CD14-positive monocyte (primary cell): ENCODE measurements around the gene LRP8. TPM values are rescaled to one million over a fixed set of nuclear protein-coding genes. Genes with fewer than 3 reads are reported as not detected.

ENCODE experiments used
- DNase-seq, 3 donors: peaks; one replicate each; pipeline ENCODE4 v3.0.0-alpha.2; 2011 to 2022
- H2AFZ ChIP-seq: 2 replicates; pipeline ENCODE4 v1.6.0; 2012; ENCODE audit warnings: mild to moderate bottlenecking, low read depth, low read length, inconsistent platforms; ENCODE audit not compliant: insufficient read depth, poor library complexity, severe bottlenecking
- H3K27ac ChIP-seq, 2 donors: 1 replicate in 1 of 2; 2 replicates in 1 of 2; pipeline ENCODE4 v1.5.1; 2012 to 2013; ENCODE audit warnings: low read length in 2 of 2, control low read depth in 1 of 2, inconsistent platforms in 1 of 2, low read depth in 1 of 2, mild to moderate bottlenecking in 1 of 2
- H3K27me3 ChIP-seq, 2 donors: one replicate each; pipeline versions ENCODE4 v1.6.0 to v1.6.1; 2011 to 2013; ENCODE audit warnings: low read length in 2 of 2; ENCODE audit not compliant: control insufficient read depth in 2 of 2, insufficient read depth in 2 of 2
- H3K36me3 ChIP-seq, 2 donors: replicated peaks in 1 of 2; 1 replicate in 1 of 2; 2 replicates in 1 of 2; pipeline versions ENCODE4 v1.5.1 to v1.6.1; 2012 to 2013; ENCODE audit warnings: low read length in 2 of 2, control low read depth in 1 of 2, inconsistent platforms in 1 of 2, mild to moderate bottlenecking in 1 of 2; ENCODE audit not compliant: insufficient read depth in 2 of 2, control insufficient read depth in 1 of 2
- H3K4me1 ChIP-seq, 2 donors: 1 replicate in 1 of 2; 2 replicates in 1 of 2; pipeline versions ENCODE4 v1.5.1 to v1.6.1; 2012 to 2013; ENCODE audit warnings: low read length in 2 of 2, control low read depth in 1 of 2, inconsistent platforms in 1 of 2, mild to moderate bottlenecking in 1 of 2, moderate library complexity in 1 of 2; ENCODE audit not compliant: insufficient read depth in 2 of 2, control insufficient read depth in 1 of 2
- H3K4me2 ChIP-seq: replicated peaks from 2 replicates; pipeline ENCODE3; 2012; ENCODE audit warnings: low read length, moderate library complexity, mild to moderate bottlenecking; ENCODE audit not compliant: poor library complexity, severe bottlenecking; ENCODE audit errors: extremely low read depth
- H3K4me3 ChIP-seq, 3 experiments: fragments of 200-600 bp in 1 of 3; sonication (generic) in 1 of 3; replicated peaks in 1 of 3; 1 replicate in 2 of 3; 2 replicates in 1 of 3; pipeline ENCODE4 v1.5.1; 2011 to 2013; ENCODE audit warnings: low read length in 3 of 3, mild to moderate bottlenecking in 3 of 3, control low read depth in 2 of 3, low read depth in 2 of 3, inconsistent platforms in 1 of 3, moderate library complexity in 1 of 3
- H3K79me2 ChIP-seq: 2 replicates; pipeline ENCODE4 v1.6.0; 2012; ENCODE audit warnings: mild to moderate bottlenecking, control low read depth, inconsistent platforms, low read length, moderate library complexity; ENCODE audit not compliant: insufficient read depth
- H3K9ac ChIP-seq: 2 replicates; pipeline ENCODE4 v1.6.0; 2017; ENCODE audit warnings: low read length, mild to moderate bottlenecking; ENCODE audit not compliant: insufficient read depth, poor library complexity, severe bottlenecking
- H3K9me3 ChIP-seq, 2 donors: replicated peaks in 1 of 2; 1 replicate in 1 of 2; 2 replicates in 1 of 2; pipeline versions ENCODE4 v1.5.1 to v1.6.1; 2012 to 2013; ENCODE audit warnings: low read length in 2 of 2, control low read depth in 1 of 2; ENCODE audit not compliant: control insufficient read depth in 1 of 2, insufficient read depth in 1 of 2
- H4K20me1 ChIP-seq: 2 replicates; pipeline ENCODE4 v1.6.0; 2012; ENCODE audit warnings: mild to moderate bottlenecking, low read length, control low read depth, moderate library complexity; ENCODE audit not compliant: insufficient read depth
- H3K27ac Mint-ChIP-seq, 7 donors: one replicate each; pipeline ENCODE4 v1.8.0; 2020; ENCODE audit warnings: mild to moderate bottlenecking in 7 of 7, mixed read lengths in 7 of 7, moderate library complexity in 6 of 7, inconsistent platforms in 2 of 7
- H3K27me3 Mint-ChIP-seq, 3 donors: one replicate each; pipeline ENCODE4 v1.8.0; 2021 to 2022; ENCODE audit warnings: low read depth in 3 of 3, mild to moderate bottlenecking in 3 of 3, mixed read lengths in 3 of 3, moderate library complexity in 3 of 3, inconsistent platforms in 1 of 3
- H3K36me3 Mint-ChIP-seq, 2 donors: one replicate each; pipeline ENCODE4 v1.8.0; 2020; ENCODE audit warnings: mixed read lengths in 2 of 2, inconsistent platforms in 1 of 2, mild to moderate bottlenecking in 1 of 2
- H3K4me1 Mint-ChIP-seq: one replicate; pipeline ENCODE4 v1.8.0; 2020; ENCODE audit warnings: mild to moderate bottlenecking, mixed read lengths
- H3K4me3 Mint-ChIP-seq, 2 donors: one replicate each; pipeline ENCODE4 v1.8.0; 2020; ENCODE audit warnings: mild to moderate bottlenecking in 2 of 2, mixed read lengths in 2 of 2, moderate library complexity in 1 of 2
- H3K9me3 Mint-ChIP-seq, 7 donors: one replicate each; pipeline ENCODE4 v1.8.0; 2020 to 2022; ENCODE audit warnings: mixed read lengths in 7 of 7, mild to moderate bottlenecking in 6 of 7, moderate library complexity in 6 of 7, inconsistent platforms in 2 of 7
- WGBS: methylation state at CpG from one replicate; pipeline ENCODE4 v1.1.5; 2013; ENCODE audit warnings: missing lambda C conversion rate; ENCODE audit not compliant: insufficient coverage; 5-methylcytosine and 5-hydroxymethylcytosine counted together
- intact Hi-C, 2 donors: fragments of 100-400 bp; cut with micrococcal nuclease; formaldehyde crosslinking; loops; one replicate each; pipeline versions ENCODE4 v1.15.0 to v1.15.1; 2023
- polyA plus RNA-seq, 3 donors: library from polyadenylated mRNA; depleted of rRNA in 1 of 3; unstranded in 2 of 3; stranded (reverse) in 1 of 3; fragments of 300-500 nt in 2 of 3; fragments of >200 nt in 1 of 3; fragmentation: Illumina TruSeq in 2 of 3; gene quantifications; 1 replicate in 2 of 3; 2 replicates in 1 of 3; pipeline ENCODE4 v1.2.3, GENCODE V29; 2012 to 2021
- TF ChIP-seq, protein P1 (sequence below): fragments of 200-600 bp; IDR thresholded peaks from one replicate; pipeline ENCODE4 v1.8.0; 2022; ENCODE audit warnings: antibody characterized with exemption, mild to moderate bottlenecking

Gene LRP8
- polyA plus RNA-seq, 3 donors: 0.76 to 11.3 (median 0.95) TPM

GRCh38 chr1:53324728-53325297, 3.1 kb downstream of the LRP8 start:
- DNase-seq: no peak
- H3K9ac ChIP-seq: no peak overlapping the region
- peak overlapping the region in 2 of 7 donors; percentile 84 to 96 for H3K27ac Mint-ChIP-seq
- peaks cover 8 to 44% of the 10 kb centered on the region in 2 donors for H3K36me3 ChIP-seq
- intact Hi-C loops: no loop called here
- peaks cover 7% of the 10 kb centered on the region for H4K20me1 ChIP-seq
- H3K4me3 Mint-ChIP-seq: no peak overlapping the region
- peaks cover 61% of the 10 kb centered on the region for H3K79me2 ChIP-seq
- no peaks in the 10 kb centered on the region for H3K9me3 ChIP-seq
- H3K9me3 Mint-ChIP-seq: no peaks in the 10 kb centered on the region
- no peaks in the 10 kb centered on the region for H3K27me3 ChIP-seq
- H2AFZ ChIP-seq: peak overlapping the region; percentile 93
- 84% methylated on average over 6 of the region's 7 CpGs for WGBS
- peaks cover 35% of the 10 kb centered on the region for H3K4me1 Mint-ChIP-seq
- TF ChIP-seq, protein P1, sequence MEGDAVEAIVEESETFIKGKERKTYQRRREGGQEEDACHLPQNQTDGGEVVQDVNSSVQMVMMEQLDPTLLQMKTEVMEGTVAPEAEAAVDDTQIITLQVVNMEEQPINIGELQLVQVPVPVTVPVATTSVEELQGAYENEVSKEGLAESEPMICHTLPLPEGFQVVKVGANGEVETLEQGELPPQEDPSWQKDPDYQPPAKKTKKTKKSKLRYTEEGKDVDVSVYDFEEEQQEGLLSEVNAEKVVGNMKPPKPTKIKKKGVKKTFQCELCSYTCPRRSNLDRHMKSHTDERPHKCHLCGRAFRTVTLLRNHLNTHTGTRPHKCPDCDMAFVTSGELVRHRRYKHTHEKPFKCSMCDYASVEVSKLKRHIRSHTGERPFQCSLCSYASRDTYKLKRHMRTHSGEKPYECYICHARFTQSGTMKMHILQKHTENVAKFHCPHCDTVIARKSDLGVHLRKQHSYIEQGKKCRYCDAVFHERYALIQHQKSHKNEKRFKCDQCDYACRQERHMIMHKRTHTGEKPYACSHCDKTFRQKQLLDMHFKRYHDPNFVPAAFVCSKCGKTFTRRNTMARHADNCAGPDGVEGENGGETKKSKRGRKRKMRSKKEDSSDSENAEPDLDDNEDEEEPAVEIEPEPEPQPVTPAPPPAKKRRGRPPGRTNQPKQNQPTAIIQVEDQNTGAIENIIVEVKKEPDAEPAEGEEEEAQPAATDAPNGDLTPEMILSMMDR: no peak
- H3K4me1 ChIP-seq: peaks cover 22 to 36% of the 10 kb centered on the region in 2 donors
- peaks cover 0 to 2% (median 1%) of the 10 kb centered on the region in 3 donors for H3K27me3 Mint-ChIP-seq
- H3K4me3 ChIP-seq: no peak overlapping the region
- peaks cover 24 to 41% of the 10 kb centered on the region in 2 donors for H3K36me3 Mint-ChIP-seq
- H3K4me2 ChIP-seq: no peak overlapping the region
- H3K27ac ChIP-seq: no peak overlapping the region

GRCh38 chr1:53324321-53324720, 3.5 kb downstream of the LRP8 start:
- TF ChIP-seq, protein P1: no peak
- peak overlapping the region in 1 of 7 donors; percentile 58 for H3K27ac Mint-ChIP-seq
- no peak overlapping the region for H2AFZ ChIP-seq
- H3K36me3 Mint-ChIP-seq: peaks cover 24 to 43% of the 10 kb centered on the region in 2 donors
- no peak overlapping the region for H3K4me3 ChIP-seq
- no peak for DNase-seq
- no peaks in the 10 kb centered on the region for H3K27me3 ChIP-seq
- no peaks in the 10 kb centered on the region for H3K9me3 ChIP-seq
- no peak overlapping the region for H3K27ac ChIP-seq
- H3K4me1 ChIP-seq: peaks cover 20 to 33% of the 10 kb centered on the region in 2 donors
- no peak overlapping the region for H3K4me2 ChIP-seq
- H3K4me1 Mint-ChIP-seq: peaks cover 30% of the 10 kb centered on the region
- peaks cover 0 to 2% (median 1%) of the 10 kb centered on the region in 3 donors for H3K27me3 Mint-ChIP-seq
- H3K79me2 ChIP-seq: peaks cover 62% of the 10 kb centered on the region
- WGBS: 98% methylated on average over 10 of the region's 10 CpGs
- H3K4me3 Mint-ChIP-seq: no peak overlapping the region
- H4K20me1 ChIP-seq: peaks cover 7% of the 10 kb centered on the region
- intact Hi-C loops: no loop called here
- H3K9me3 Mint-ChIP-seq: no peaks in the 10 kb centered on the region
- H3K9ac ChIP-seq: no peak overlapping the region
- H3K36me3 ChIP-seq: peaks cover 8 to 47% of the 10 kb centered on the region in 2 donors
